ENCODE results near the gene INHBA.

INHBA gene

GRCh38 chr7:41730161-41730560 is 27.3 kb upstream of the INHBA start:
- no peak for TF ChIP-seq CTCF (IDR thresholded peaks at IDR 0.05)

GRCh38 chr7:41729059-41729458 is 26.2 kb upstream of the INHBA start:
- TF ChIP-seq CTCF (IDR thresholded peaks at IDR 0.05) = no peak

GRCh38 chr7:41725013-41725412 is 22.1 kb upstream of the INHBA start:
- no peak for TF ChIP-seq CTCF (IDR thresholded peaks at IDR 0.05)

- no peak for TF ChIP-seq CTCF (IDR thresholded peaks at IDR 0.05)
Observed at GRCh38 chr7:41720886-41721285, 18.0 kb upstream of the INHBA start.

GRCh38 chr7:41720046-41720445 is 17.2 kb upstream of the INHBA start:
- no peak for TF ChIP-seq CTCF (IDR thresholded peaks at IDR 0.05)

GRCh38 chr7:41716691-41717090 is 13.8 kb upstream of the INHBA start:
- TF ChIP-seq CTCF (IDR thresholded peaks at IDR 0.05) = no peak

- TF ChIP-seq CTCF (IDR thresholded peaks at IDR 0.05) = no peak
Observed at GRCh38 chr7:41715000-41715399, 12.1 kb upstream of the INHBA start.

GRCh38 chr7:41711283-41712064 is 8.6 kb upstream of the INHBA start:
- peak; percentile 63 for TF ChIP-seq CTCF (IDR thresholded peaks at IDR 0.05)

Data from LNCAP (cell line).